ENCODE data around the gene OSBPL6.
"Not testable (repeated sequence)": the region's sequence is repeated elsewhere in the genome, so short reads cannot be mapped to it uniquely, and the experiment has no call there.

The OSBPL6 gene

DNA sequence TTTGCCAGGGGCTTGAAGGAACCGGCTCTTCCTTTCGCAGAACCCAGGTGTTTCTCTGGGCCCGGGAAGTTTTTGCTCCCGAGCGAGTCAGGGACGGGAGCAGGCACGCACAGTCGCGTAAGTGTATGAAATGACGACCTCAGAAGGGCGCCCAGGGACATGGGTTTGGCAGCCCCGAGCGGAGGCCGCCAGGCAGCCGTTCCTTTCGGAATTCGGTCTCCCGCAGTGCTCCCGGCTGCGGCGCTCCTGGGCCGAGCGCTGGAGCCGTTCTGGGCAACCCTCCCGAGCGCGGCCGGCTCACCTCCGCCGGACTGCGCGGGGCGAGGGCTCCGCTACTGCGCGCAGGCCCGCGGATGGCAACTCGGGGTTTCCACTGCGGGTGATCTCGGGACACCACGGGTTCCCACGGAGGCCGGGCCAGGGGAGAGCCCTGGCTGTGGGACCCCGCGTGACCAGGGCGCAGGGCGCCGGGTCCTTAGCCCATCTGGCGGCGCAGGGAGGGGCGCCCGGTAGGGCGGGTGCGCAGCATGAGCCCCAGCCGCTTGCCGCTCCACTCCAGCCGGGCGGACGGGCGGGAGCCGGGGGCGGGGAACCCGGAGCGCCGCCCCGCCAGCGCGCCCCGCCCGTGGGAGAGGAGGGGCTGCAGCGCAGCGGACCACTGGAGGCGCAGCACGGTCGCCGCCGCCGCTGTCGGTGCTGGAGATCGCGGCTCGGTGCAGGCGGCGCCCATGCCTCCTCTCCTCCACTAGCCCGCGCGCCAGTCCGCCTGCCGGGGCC is at the start of gene OSBPL6:
Gene OSBPL6 (plus strand): TSS at position 690 of the 777 bp plus-strand sequence. CDS start 111,673 bp downstream, outside the sequence.
- DNase-seq (ENCODE audit: low read depth): peak; percentile 7

GRCh38 chr2:178152033-178152432 is 42.3 kb upstream of the OSBPL6 start:
- no peak for DNase-seq (ENCODE audit: low read depth)

- DNase-seq (ENCODE audit: low read depth): no peak
These were observed 41.8 kb upstream of the OSBPL6 start for GRCh38 chr2:178152542-178152941.

GRCh38 chr2:178152977-178153376 is 41.3 kb upstream of the OSBPL6 start:
- DNase-seq (ENCODE audit: low read depth): no peak

- DNase-seq (ENCODE audit: low read depth): not testable (repeated sequence)
These were observed 40.4 kb upstream of the OSBPL6 start for GRCh38 chr2:178153878-178154277.

DNA sequence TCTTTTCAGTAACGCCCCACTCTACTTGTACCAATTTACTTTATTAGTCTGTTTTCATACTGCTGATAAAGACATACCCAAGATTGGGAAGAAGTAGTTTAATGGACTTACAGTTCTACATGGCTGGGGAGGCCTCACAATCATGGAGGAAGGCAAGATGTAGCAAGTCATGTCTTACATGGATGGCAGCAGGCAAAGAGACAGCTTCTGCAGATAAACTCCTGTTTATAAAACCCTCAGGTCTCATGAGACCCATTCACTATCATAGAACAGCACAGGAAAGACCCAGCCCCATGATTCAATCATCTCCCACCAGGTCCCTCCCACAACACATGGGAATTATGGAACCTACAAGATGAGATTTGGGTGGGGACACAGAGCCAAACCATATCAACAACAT is 38.8 kb upstream of the OSBPL6 start:
- DNase-seq (ENCODE audit: low read depth): no peak

- DNase-seq (ENCODE audit: low read depth): no peak
These were observed 36.7 kb upstream of the OSBPL6 start for GRCh38 chr2:178157574-178157973.

DNA sequence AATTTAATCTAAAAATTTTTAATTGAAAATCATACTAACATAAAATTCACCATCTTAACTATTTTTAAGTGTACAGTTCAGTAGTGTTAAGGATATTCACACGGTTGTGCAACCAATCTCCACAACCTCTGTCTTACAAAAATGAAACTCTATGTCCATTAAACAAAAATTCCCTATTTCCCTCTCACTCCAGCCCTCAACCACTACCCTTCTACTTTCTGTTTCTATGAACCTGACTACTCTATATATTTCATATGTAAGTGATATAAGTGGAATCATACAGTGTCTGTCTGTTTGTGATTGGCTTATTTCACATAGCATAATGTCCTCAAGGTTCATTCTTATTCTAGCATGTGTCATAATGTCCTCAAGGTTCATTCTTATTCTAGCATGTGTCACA is 34.3 kb upstream of the OSBPL6 start:
- no peak for DNase-seq (ENCODE audit: low read depth)

GRCh38 chr2:178160601-178161000 is 33.7 kb upstream of the OSBPL6 start:
- DNase-seq (ENCODE audit: low read depth): no peak

DNA sequence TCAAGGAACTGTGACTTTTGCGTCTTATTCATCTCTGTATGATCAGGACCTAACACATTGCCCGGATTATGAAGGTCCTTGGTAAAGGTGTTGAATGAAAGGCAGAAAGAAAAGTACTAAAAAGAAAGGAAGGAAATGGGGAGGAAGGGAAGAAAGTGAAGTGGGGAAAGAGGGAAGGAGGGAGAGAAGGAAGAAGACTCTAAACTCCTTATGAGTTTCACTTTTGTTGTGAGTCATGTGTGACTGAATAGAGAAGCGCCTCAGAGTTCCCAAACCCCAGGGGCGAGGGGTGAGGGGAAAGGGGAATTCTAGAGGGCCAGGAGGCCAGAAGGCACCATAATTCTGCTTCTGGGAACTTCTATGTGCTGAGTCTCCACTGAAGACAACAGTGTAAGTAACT is 30.9 kb upstream of the OSBPL6 start:
- DNase-seq (ENCODE audit: low read depth): no peak

DNA sequence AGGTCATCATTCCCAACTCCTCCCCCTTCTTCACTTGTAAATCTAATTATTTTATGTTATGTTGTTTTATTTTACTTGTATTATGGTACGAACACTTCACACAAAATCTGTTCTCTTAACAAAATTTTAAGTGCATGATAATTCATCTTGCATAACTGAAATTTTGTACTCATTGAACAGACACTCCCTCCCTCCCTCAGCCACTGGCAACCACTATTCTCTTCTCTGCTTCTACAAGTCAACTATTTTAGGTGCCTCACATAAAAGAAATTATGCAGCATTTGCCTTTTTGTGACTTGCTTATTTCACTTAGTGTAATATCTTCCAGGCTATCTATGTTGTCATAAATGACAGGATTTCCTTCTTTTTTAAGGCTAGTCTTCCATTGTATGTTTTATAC is 30.4 kb upstream of the OSBPL6 start:
- DNase-seq (ENCODE audit: low read depth): no peak

DNA sequence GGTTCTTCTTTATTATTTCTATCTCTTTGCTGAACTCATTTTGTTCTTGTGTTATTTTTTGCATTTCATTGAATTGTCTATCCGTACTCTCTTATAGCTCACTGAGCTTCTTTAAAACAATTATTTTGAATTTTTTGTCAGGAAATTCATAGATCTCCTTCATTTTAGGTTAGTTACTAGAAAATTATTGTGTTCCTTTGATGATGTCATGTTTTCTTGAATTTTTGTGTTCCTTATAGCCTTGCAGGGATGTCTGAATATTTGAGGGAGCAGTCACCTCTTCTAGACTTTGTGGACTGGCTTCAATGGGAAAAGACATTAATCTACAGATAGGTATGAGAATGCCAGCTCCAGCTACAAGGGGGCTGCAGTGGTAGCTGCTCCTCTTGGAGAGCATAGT is 20.7 kb upstream of the OSBPL6 start:
- DNase-seq (ENCODE audit: low read depth): no peak

DNA sequence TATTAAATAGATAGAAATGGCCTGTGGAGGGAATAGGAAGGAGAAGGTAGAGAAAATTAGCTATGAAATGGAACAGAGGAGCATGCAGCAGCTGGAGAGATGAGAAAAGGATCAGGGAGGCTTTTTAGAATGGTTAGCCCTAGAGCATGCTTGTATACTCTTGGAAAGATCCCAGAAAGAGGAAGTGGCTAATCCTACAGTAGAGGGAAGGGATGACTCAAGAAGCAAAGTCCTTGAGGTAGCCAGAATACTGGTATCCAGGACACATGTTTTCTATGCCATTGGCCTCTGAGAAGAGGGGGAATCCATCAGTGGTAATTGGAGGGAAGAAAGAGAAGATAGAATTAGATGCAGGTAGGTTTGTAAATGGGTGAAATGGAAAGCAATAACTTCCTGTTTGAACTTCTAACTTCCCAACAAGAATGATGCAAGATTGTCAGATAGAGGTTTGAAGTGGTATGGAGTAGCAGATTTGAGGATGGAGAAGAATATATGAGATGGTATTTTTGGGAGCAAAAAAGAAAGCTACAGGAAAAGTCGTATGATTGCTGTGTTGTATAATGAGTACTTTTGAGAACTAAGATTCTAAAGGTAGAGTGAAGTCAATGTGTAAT is 17.1 kb upstream of the OSBPL6 start:
- DNase-seq (ENCODE audit: low read depth): no peak

- not testable (repeated sequence) for DNase-seq (ENCODE audit: low read depth)
These were observed 13.7 kb upstream of the OSBPL6 start for GRCh38 chr2:178180648-178181047.

- DNase-seq (ENCODE audit: low read depth): no peak
These were observed 6.5 kb upstream of the OSBPL6 start for GRCh38 chr2:178187861-178188260.

GRCh38 chr2:178188466-178188865 is 5.8 kb upstream of the OSBPL6 start:
- DNase-seq (ENCODE audit: low read depth): no peak

DNA sequence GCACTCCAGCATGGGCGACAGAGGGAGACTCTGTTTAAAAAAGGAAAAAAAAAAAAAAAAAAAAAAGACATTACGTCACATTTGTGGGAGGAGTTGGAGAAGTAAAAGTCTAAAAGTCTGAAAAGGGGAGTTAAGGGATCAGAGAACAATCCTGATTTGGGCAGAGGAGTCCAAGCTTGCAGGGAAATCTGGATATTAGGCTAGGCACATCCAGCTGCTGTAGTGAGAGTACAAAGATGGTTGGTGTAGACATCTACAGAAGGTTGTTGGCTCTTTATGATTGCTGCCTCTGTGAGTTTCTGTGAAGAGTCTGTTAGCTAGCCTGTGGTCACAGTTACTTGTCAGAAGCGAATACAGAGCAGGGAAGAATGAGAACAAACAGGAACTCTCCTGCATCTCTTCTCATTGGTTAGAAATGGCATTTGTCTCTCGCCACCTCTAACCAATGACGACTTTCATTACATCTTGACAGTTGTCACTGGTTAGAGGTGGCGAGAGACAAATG is 3.3 kb upstream of the OSBPL6 start:
- no peak for DNase-seq (ENCODE audit: low read depth)

DNA sequence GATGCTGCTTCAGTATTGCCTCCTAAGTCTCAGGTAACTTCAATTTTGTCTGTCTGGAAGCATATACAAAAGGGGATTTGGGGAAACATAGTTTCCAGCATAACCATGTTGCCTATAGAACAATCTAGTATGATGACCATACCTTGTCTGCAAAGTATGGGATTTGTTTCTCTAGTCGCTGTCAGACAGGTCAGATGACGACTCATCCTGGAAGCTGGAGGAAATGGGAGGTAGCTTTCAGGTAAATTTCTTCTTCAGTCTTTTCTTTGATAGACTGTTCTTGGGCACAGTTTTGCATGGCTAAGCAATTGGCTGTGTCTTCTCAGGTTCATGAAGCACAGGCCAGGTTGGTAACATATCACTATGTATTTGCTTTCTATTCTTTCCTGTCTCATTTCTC is 2.8 kb upstream of the OSBPL6 start:
- no peak for DNase-seq (ENCODE audit: low read depth)

GRCh38 chr2:178193496-178193822 is 853 bp upstream of the OSBPL6 start:
- no peak for DNase-seq (ENCODE audit: low read depth)

- no peak for DNase-seq (ENCODE audit: low read depth)
These were observed 483 bp downstream of the OSBPL6 start for GRCh38 chr2:178194600-178195389.

- no peak for DNase-seq (ENCODE audit: low read depth)
These were observed 1.3 kb downstream of the OSBPL6 start for GRCh38 chr2:178195390-178196166.

DNA sequence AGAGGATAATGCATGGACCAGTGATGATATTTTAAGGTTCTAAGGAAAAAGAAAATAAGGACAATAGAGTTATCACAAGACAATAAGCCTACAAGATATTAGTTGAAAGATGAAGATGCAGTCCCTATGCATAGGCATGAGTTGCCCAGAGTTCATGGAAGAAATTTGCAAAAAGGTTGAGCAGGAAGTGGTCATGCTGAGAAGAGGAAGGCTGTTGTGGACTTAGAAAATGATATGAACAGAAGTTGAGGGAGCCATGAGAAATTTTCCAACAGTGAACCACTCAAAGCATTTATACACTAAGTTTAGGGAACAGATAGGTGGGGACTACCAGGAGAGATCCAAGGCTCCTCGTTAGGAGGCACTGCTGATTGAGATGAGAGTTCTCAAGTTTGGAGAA is 3.5 kb downstream of the OSBPL6 start:
- DNase-seq (ENCODE audit: low read depth): no peak
